ENCODE data around the gene SVIL. TPM values are rescaled to one million over a fixed set of nuclear protein-coding genes. Genes with fewer than 3 reads are reported as not detected.
A peak's percentile ranks its signal among the peaks of the same experiment; 100 is the strongest.
"Not testable (repeated sequence)": the region's sequence is repeated elsewhere in the genome, so short reads cannot be mapped to it uniquely, and the experiment has no call there.

SVIL gene
- total RNA-seq, 2 experiments from 2014 or later: 9.4 to 12.0 TPM

GRCh38 chr10:29591651-29591968 lies 43.2 kb downstream of the SVIL start:
- no peaks in the 10 kb centered on the region for H3K36me3 Mint-ChIP-seq
- ChIA-PET CTCF (interaction anchor here (0.8 to 1.6 kb wide), 11 partner anchors 11 to 195 kb away, joined by 3 to 8 read pairs (median 3); no protein-coding TSS in a partner anchor), POLR2A (no interaction called here)
- intact Hi-C loops (cut with micrococcal nuclease): loop anchor here (2.0 to 5.0 kb wide), 2 partner anchors 66 to 143 kb away; no protein-coding TSS in a partner anchor
- H3K4me1 Mint-ChIP-seq (ENCODE audit: low read depth): peaks cover 9% of the 10 kb centered on the region
- no peak overlapping the region for H3K27ac Mint-ChIP-seq
- no peak for DNase-seq
- H3K9me3 Mint-ChIP-seq: no peaks in the 10 kb centered on the region
- H3K4me3 Mint-ChIP-seq: no peak overlapping the region
- no peaks in the 10 kb centered on the region for H3K27me3 Mint-ChIP-seq

DNA sequence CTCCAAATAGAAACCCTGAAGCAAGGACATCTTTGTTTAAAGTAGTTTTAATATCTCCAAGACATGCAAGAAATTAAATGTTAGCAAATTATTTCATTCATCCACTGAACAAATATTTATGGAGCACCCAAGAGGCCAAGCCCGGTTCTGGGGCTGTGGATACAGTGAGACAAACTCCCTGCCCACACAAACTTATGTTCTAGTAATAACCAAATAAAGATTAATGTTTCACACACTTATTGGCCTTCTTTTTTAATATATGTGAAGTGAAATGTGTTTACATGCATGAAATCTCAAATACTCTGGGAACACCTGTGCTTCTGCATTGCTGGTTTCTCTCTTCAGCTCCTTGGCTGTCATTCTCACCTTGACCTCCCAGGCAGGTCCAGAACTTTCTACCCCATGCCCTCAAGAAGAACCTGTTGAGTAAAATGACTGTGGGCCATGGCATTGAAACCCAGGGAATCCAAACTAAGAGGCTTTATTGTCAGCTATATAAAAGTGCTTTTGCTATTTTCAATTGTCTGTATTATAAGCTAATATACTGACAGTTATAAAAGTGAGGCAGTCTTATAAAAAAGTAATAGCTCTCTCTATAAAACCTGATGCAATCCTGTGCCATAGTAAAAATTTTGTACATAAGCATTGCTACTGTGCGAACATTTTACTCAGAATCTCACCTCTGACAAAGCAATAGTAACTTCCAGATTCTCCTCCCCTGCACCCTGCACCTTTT lies 43.7 kb downstream of the SVIL start:
- H3K4me1 Mint-ChIP-seq (ENCODE audit: low read depth): peaks cover 9% of the 10 kb centered on the region
- H3K27ac Mint-ChIP-seq: peak overlapping the region; percentile 66
- H3K4me3 Mint-ChIP-seq: no peak overlapping the region
- no peak for DNase-seq
- ChIA-PET CTCF (interaction anchor here (0.8 to 1.6 kb wide), 9 partner anchors 8 to 196 kb away, joined by 3 to 8 read pairs (median 4); no protein-coding TSS in a partner anchor), POLR2A (no interaction called here)
- intact Hi-C loops (cut with micrococcal nuclease): loop anchor here (1.0 to 5.0 kb wide), 3 partner anchors 66 to 144 kb away; no protein-coding TSS in a partner anchor
- H3K9me3 Mint-ChIP-seq: no peaks in the 10 kb centered on the region
- H3K36me3 Mint-ChIP-seq: no peaks in the 10 kb centered on the region
- no peaks in the 10 kb centered on the region for H3K27me3 Mint-ChIP-seq

DNA sequence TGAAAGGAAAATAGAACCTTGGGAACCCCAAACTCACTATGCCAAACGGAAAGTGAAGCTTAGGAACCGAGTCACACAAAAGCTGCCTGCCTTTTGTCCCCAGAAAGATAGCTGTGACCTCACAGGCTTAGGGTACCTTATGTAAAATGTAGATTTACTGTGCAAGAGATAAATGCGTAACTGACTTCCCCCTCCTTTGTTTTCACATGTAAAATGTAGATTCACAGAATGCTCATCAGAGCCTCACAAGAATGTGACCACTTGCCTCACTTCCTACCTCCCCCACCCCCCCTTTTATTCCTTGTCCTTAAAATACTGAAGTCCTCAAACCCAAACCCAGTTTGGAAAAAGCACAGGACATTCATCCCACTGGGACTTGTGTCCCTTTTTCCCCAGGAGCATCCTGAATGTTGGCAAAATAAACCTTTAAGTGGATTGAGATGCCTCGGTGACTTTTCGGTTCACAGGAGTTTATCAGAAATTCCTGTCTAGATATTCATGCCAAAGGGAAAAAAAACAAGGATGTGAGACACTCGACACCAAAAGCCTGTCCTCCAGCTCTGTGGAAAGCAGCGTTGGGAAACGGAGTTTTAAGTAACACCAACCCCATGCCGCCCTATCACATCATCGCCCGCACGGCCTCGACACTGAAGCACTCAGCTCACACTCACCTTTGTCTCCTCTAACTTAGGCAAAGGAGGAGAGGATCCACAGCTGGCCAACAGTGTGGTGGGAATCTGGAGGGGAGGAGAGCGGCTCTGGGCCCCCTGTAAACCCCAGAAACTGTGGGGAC lies 45.9 kb downstream of the SVIL start:
- Mint-ChIP-seq H3K4me3 (no peak overlapping the region), H3K4me1 (ENCODE audit: low read depth) (peaks cover 11% of the 10 kb centered on the region)
- CTCF ChIA-PET: interaction anchor here (1.1 to 1.8 kb wide), 2 partner anchors 43 to 147 kb away, joined by 3 to 9 read pairs; no protein-coding TSS in a partner anchor

DNA sequence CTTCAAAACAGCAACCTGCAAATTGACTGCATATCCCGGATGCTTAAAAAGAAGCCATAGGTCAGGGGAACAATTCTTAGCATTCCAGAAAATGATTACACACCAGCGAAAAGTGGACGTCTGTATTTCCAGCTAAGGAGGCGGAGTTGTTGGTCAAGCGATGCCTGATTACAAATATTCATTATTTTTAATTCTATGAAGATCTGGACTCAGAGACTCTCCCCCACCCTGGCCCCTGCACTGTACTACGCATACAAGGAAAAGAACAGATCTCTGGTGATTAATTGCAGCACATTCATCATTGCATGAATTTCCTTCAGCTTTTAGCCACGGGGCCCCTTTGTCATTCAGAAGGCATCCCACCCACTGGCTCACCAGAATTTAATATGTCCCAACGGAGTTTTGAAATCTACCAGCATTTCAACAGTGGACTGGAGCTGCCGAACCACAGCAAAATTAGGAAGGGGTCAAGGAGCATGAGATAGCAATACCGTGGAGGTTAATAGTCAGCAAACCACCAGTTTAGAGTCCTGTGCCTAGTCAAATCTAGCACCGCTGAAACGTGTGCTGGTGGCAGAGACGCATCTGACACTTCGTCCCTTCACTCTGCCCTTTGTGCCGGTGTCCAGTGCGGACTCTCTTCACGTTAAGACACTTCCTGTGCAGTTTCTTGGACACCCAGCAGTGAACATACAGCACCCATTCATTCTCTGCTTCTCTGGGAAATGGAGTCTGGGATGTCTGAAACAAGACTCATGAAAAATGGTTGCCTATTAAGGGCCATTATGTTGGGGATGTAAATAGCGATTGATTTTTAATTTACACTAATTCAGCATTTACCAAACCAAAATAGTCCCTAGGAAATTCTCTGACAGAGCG lies 46.8 kb downstream of the SVIL start:
- CTCF ChIA-PET; intact Hi-C loops (cut with micrococcal nuclease): not testable (repeated sequence)

More for the DNA sequence above, 45.9 kb downstream of the SVIL start:
- POLR2A ChIA-PET: no interaction called here
- no peaks in the 10 kb centered on the region for H3K9me3 Mint-ChIP-seq
- no peak for DNase-seq
- no peak overlapping the region for H3K27ac Mint-ChIP-seq
- no peaks in the 10 kb centered on the region for H3K36me3 Mint-ChIP-seq
- no peaks in the 10 kb centered on the region for H3K27me3 Mint-ChIP-seq
- intact Hi-C loops (cut with micrococcal nuclease): no loop called here

DNA sequence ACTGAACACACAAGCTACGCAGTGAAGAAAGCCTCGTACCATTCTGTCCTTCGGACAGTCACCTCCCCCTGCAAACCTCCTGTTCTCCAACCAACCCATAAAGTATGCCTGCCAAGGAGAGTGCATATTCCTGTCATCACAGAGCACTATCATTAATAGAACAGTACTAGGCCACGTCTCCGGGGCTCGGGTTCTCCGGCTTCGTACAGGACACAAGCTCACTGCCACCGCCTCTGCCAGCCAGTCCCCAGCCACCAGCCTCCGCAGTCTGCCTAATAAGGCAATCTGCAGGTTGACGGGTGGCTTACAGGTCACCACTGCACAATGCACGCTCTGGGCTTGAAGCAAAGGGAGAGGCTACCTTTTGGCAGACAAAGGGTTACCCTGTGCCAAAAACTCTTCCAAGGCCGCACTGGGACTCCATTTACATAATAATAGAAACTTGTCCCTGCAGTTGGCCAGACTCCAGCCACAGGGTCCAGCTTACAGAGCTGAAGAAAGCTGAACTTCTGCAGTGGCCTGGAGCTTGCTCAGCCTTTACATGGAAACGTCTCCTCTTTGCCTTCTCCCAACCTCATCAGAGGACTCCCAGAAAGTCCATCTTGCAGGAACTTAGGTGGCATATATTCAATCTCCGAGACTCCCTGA lies 47.5 kb downstream of the SVIL start:
- H3K36me3 Mint-ChIP-seq; POLR2A ChIA-PET; CTCF ChIA-PET; H3K4me3 Mint-ChIP-seq; H3K27me3 Mint-ChIP-seq; H3K27ac Mint-ChIP-seq; intact Hi-C loops (cut with micrococcal nuclease); H3K9me3 Mint-ChIP-seq; DNase-seq: not testable (repeated sequence)
- peaks cover 23% of the 10 kb centered on the region for H3K4me1 Mint-ChIP-seq (ENCODE audit: low read depth)

More for the DNA sequence above, 46.8 kb downstream of the SVIL start:
- H3K27ac Mint-ChIP-seq, H3K9me3 Mint-ChIP-seq, H3K27me3 Mint-ChIP-seq, H3K36me3 Mint-ChIP-seq, H3K4me3 Mint-ChIP-seq, DNase-seq, POLR2A ChIA-PET: not testable (repeated sequence)
- peaks cover 19% of the 10 kb centered on the region for H3K4me1 Mint-ChIP-seq (ENCODE audit: low read depth)

- Mint-ChIP-seq H3K27ac (no peak overlapping the region), H3K27me3 (no peaks in the 10 kb centered on the region), H3K9me3 (no peaks in the 10 kb centered on the region), H3K4me3 (no peak overlapping the region), H3K4me1 (ENCODE audit: low read depth) (peaks cover 23% of the 10 kb centered on the region), H3K36me3 (no peaks in the 10 kb centered on the region)
- DNase-seq: no peak
- CTCF ChIA-PET: no interaction called here
- intact Hi-C loops (cut with micrococcal nuclease): no loop called here
- POLR2A ChIA-PET: no interaction called here
Observed at GRCh38 chr10:29586509-29586908, 48.3 kb downstream of the SVIL start.

GRCh38 chr10:29585488-29585976 lies 49.2 kb downstream of the SVIL start:
- H3K27ac Mint-ChIP-seq: no peak overlapping the region
- ChIA-PET CTCF (no interaction called here), POLR2A (no interaction called here)

DNA sequence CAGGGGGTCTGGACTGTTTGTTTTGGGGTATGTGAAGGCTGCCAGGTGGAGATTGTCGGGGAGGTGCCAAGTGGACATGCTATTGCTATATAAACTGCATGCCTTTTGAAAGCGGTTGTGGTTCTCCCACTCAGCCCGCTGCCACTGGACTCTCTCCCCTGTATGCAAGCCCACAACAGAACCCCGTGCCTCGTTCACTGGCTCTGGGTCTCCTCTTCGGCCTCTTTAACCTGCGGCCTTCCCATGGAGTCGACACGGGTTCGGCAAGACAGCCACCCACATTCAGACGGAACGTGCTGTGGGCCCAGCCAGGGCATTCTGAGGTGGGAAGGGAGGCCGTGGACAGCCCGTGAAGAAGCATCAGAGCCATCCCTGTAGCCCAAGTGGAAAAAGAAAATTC lies 50.3 kb downstream of the SVIL start:
- POLR2A ChIA-PET: no interaction called here
- H3K4me1 Mint-ChIP-seq (ENCODE audit: low read depth): peaks cover 14% of the 10 kb centered on the region

More at GRCh38 chr10:29585488-29585976, 49.2 kb downstream of the SVIL start:
- peak; percentile 13 for DNase-seq
- intact Hi-C loops (cut with micrococcal nuclease): no loop called here
- Mint-ChIP-seq H3K9me3 (no peaks in the 10 kb centered on the region), H3K4me1 (ENCODE audit: low read depth) (peaks cover 19% of the 10 kb centered on the region), H3K4me3 (no peak overlapping the region), H3K27me3 (no peaks in the 10 kb centered on the region), H3K36me3 (no peaks in the 10 kb centered on the region)

DNA sequence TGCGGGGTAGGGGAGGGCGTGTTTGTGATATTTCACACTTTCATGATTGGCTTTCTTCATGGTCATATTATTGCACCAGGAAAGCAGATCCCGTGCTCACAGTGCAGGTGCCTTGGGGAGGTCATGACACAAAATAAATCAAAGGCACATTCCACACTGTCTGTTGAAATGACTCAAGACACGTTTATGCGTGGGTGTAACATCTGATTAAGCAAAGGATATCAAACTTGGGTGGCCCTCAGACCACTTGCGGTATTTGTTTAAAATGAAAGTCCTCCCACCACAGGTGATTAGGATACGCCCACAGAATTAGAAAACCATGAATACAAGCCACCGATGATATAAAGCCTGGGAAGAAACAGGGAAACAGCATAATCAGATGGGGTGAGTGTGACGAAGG lies 51.1 kb downstream of the SVIL start:
- Mint-ChIP-seq H3K4me3 (no peak overlapping the region), H3K4me1 (ENCODE audit: low read depth) (peaks cover 14% of the 10 kb centered on the region), H3K27me3 (no peaks in the 10 kb centered on the region), H3K27ac (no peak overlapping the region), H3K9me3 (no peaks in the 10 kb centered on the region), H3K36me3 (no peaks in the 10 kb centered on the region)
- POLR2A ChIA-PET: no interaction called here
- intact Hi-C loops (cut with micrococcal nuclease): no loop called here
- CTCF ChIA-PET: interaction anchor here (1.0 to 1.4 kb wide), 2 partner anchors 119 to 153 kb away, joined by 3 to 4 read pairs; no protein-coding TSS in a partner anchor
- no peak for DNase-seq

More for the DNA sequence above, 50.3 kb downstream of the SVIL start:
- Mint-ChIP-seq H3K27me3 (no peaks in the 10 kb centered on the region), H3K9me3 (no peaks in the 10 kb centered on the region), H3K27ac (no peak overlapping the region), H3K4me3 (no peak overlapping the region), H3K36me3 (no peaks in the 10 kb centered on the region)
- no peak for DNase-seq
- intact Hi-C loops (cut with micrococcal nuclease): no loop called here
- CTCF ChIA-PET: no interaction called here

DNA sequence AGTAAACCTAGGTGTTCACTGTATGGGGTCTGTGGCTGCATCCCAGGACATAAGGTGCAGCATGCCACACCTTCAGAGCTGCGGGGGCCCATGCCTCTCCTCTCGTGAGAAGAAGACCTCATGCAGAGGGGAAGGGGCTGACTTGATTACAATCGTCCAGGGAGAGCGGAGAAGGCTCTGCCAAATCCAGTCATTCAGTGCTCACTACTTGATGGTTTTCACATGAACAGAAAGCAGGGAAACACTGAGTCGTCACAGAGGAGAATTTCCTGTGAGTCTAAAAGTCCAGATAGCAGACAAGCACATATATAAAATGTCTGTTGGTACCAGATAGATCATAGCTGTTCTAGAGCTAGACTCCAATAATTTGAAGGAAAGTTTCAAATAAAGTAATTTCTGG lies 52.0 kb downstream of the SVIL start:
- intact Hi-C loops (cut with micrococcal nuclease); H3K9me3 Mint-ChIP-seq; H3K27me3 Mint-ChIP-seq; H3K4me3 Mint-ChIP-seq; H3K27ac Mint-ChIP-seq; H3K36me3 Mint-ChIP-seq; POLR2A ChIA-PET: not testable (repeated sequence)
- CTCF ChIA-PET: interaction anchor here (0.6 to 1.4 kb wide), 3 partner anchors 78 to 154 kb away, joined by 3 to 4 read pairs (median 3); no protein-coding TSS in a partner anchor
- peaks cover 14% of the 10 kb centered on the region for H3K4me1 Mint-ChIP-seq (ENCODE audit: low read depth)
- peak; percentile 30 for DNase-seq

DNA sequence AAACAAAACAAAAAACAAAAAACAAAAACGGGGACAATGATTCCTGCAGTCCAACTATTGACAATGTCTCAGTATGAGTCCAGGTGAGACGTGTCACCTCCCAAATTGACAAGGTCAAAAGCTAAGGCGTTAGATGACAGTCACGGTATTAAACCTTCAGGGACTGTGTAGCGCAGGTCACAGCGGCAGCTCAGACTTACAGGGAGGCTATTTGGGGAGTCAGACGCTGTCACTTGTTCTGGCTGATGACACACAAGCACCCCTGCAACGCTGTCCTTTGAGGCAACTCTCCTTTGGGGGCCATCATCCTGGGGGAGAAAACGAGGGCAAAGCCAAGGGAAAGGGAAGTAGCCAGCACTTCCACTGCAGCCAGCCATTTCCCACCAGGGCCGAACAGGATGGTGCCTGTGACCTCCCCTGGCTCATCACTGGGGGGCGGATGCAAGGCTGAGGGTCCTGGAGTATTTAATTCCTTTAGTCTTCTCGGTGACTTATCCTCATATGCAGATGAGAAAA lies 55.3 kb downstream of the SVIL start:
- no peaks in the 10 kb centered on the region for H3K27me3 Mint-ChIP-seq
- DNase-seq: no peak
- ChIA-PET CTCF (no interaction called here), POLR2A (no interaction called here)
- no peak overlapping the region for H3K27ac Mint-ChIP-seq
- peaks cover 14% of the 10 kb centered on the region for H3K4me1 Mint-ChIP-seq (ENCODE audit: low read depth)
- intact Hi-C loops (cut with micrococcal nuclease): no loop called here
- H3K9me3 Mint-ChIP-seq: no peaks in the 10 kb centered on the region
- no peaks in the 10 kb centered on the region for H3K36me3 Mint-ChIP-seq
- H3K4me3 Mint-ChIP-seq: no peak overlapping the region
